ELR (cell line): ENCODE results near the gene MADCAM1.

Experiments
- DNase-seq: peaks from one replicate; pipeline ENCODE4 v3.0.0-alpha.2; 2015; ENCODE audit warnings: low read depth

Gene MADCAM1

GRCh38 chr19:508204-509150 is 12.2 kb downstream of the MADCAM1 start:
- no peak for DNase-seq

DNA sequence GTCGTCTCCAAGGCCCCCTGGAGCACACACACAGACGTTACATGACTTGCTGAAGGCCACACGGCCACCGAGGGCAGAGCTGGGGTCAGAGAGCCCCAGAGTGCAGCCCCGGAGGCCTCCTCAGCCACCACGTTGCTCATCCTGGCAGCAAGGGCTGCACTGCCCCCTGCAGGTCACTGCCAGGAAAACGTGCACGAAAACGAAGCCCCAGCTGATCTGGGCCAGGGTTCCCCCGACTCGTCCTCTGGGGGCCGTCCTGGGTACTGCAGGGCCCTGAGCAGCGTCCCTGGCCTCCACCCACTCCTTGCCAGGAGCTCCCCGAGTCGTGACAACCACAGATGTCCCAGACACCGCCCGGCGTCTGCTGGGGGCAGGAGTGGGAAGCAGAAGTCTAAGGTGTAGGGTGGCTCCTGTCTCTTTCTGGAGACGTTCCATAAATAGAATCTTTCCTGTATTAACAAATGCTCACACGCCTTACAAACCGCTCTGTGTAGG is 14.4 kb downstream of the MADCAM1 start:
- peak; percentile 87 for DNase-seq

DNA sequence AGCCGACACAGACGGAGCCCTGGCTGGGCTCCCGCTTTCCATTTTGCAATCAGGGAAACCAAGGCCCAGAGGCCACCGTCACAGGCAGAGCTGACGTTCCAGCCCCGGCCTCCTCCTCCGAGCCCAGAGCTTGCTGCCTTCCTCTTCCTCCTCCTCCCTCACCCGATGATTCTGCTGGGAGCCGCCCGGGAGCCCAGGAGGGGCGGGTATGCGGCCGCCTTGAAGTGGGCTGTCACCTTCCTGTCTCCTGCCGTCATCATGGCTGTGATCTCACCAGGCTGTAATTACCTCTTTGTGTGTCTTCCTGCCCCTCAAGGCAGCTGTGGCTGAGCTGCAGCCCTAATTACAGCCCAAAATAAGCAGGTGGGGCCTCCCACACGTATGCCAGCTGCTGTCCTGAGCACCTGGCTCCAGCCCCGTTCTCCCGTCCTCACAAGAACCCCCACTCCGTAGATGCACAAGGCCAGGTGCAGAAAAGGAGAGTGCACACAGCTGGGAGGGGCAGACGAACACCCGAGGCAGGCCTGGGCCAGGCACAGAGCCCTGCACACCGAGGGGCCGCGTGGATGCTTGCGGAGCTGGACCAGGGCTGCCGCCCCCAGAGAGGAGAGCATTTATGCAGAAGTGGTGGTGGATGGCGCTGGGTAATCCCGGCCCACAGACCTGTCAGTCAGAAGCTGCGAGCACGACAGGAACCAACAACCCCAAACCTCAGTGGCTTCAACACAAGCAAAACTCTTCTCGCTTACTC is 15.0 kb downstream of the MADCAM1 start:
- no peak for DNase-seq

GRCh38 chr19:512547-513365 is 16.5 kb downstream of the MADCAM1 start:
- no peak for DNase-seq

GRCh38 chr19:513368-514165 is 17.3 kb downstream of the MADCAM1 start:
- DNase-seq: no peak

GRCh38 chr19:514166-514663 is 17.9 kb downstream of the MADCAM1 start:
- no peak for DNase-seq

DNA sequence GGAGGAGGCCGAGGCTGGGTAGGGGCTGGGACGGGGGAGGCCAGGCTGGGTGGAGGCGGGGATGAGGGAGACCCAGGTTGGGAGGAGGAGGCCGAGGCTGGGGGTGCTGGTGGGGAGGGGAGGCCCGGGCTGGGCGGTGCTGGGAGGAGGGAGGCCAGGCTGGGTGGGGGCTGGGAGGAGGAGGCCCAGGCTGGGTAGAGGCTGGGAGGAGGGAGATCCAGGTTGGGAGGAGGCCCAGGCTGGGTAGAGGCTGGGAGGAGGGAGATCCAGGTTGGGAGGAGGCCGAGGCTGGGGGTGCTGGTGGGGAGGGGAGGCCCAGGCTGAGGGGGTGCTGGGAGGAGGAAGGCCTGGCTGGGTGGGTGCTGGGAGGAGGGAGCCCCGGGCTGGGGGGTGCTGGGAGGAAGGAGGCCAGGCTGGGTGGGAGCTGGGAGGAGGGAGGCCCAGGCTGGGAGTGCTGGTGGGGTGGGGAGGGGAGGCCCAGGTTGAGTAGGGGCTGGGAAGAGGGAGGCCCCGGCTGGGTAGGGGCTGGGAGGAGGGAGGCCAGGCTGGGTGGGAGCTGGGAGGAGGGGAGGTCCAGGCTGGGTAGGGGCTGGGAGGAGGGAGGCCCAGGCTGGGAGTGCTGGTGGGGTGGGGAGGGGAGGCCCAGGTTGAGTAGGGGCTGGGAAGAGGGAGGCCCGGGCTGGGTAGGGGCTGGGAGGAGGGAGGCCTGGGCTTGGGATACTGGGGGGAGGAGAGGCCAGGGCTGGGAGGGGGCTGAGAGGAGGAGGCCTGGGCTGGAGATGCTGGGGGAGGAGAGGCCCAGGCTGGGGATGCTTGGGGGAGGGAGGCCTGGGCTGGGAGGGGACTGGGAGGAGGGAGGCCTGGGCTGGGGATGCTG is 21.7 kb downstream of the MADCAM1 start:
- DNase-seq: no peak

DNA sequence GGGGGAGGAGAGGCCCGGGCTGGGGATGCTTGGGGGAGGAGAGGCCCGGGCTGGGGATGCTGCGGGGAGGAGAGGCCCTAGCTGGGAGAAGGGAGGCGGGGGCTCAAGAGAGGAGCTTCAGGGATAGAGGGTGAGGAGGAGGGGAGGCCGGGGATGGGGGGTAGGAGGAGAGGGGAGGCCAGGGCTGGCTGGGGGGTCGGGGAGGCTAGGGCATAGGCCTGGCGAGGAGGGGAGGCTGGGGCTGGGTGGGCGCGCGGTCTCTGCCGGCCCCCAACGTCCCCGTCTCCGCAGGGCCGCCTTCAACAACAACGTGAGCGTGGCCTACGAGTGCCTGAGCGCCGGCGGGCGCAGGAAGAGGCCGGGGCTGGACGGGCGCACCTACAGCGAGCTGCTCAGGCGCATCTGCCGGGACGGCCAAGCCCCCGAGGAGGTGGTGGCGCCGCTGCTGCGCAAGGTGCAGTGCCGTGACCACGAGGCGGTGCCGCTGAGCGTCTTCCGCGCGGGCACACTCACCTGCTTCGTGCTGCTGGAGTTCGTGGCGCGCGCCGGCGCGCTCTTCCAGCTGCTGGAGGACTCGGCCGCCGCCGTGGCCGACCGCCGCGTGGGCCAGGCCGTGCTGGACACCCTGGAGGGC is 22.4 kb downstream of the MADCAM1 start:
- DNase-seq: no peak

GRCh38 chr19:519449-519865 is 23.2 kb downstream of the MADCAM1 start:
- DNase-seq: no peak

DNA sequence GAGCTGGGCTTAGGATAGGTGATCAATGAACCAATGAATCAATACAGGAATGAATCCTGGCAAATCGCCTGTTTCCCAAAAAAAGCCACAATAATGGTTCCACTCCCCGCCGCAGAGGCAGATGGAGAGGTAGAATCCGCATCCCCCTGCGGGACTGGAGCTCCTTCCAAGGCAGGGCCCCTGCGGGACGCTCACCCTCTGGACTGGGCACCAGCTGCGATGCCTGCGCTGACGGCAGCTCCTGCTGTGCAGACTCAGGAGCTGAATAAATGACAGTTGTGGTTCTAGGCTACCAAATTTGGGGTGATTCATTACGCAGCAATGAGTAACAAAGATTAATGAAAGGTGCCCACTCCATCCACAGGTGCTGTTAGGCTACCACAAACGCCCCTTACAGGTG is 26.4 kb downstream of the MADCAM1 start:
- DNase-seq: no peak

GRCh38 chr19:524062-524674 is 27.9 kb downstream of the MADCAM1 start:
- DNase-seq: no peak

DNA sequence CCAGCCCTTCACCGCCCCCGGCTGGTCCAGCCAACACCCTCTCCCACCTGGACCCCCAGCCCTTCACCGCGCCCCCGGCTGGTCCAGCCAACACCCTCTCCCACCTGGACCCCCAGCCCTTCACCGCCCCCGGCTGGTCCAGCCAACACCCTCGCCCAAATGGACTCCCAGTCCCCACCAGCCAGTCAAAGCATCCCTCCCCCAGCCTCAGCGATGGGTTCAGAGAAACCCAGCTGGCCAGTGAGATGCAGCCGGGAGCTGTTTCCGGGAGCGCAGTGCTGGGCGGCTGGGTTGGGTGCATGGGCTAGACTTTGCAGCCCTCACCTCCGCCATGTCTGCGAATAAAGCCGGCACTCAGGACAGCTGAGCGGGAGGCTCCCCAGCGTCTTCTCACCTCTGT is 28.7 kb downstream of the MADCAM1 start:
- no peak for DNase-seq

DNA sequence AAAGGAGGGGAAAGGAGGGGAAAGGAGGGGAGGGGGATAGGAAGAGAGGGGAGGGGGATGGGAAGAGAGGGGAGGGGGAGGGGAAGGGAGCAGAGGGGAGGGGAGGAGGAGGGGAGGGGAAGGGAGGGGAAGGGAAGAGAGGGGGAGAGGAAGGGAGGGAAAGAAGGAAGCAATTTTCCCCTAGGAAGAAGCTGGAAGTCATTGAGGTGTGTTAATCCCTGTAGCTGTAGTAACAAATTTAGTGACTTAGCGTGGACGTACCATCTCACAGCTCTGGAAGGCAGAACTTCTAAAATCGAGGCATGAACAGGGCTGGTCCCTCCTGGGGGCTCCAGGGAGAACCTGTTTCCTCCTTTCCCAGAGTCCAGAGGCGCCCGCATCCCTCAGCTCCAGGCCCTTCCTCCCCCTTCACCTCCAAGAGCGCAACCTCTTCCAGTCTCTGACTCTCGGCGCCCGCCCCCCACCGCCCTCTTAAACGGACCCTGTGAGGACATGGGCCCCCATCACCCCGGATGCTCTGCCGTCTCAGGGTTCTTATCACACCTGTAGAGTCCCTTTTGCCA is 29.7 kb downstream of the MADCAM1 start:
- no peak for DNase-seq

GRCh38 chr19:530134-531008 is 34.1 kb downstream of the MADCAM1 start:
- no peak for DNase-seq

GRCh38 chr19:531009-531752 is 34.9 kb downstream of the MADCAM1 start:
- peak; percentile 86 for DNase-seq

- peak; percentile 23 for DNase-seq
Measured at GRCh38 chr19:531753-532560, 35.7 kb downstream of the MADCAM1 start, which contains the start of gene CDC34. Gene CDC34, plus strand, starts transcription at chr19:531760. Its CDS starts 172 bp downstream, at chr19:531932.
